Stimulated activated CD8-positive, alpha-beta memory T cell treated with anti-CD3 and anti-CD28 coated beads, Interleukin-2, amount 100 ng/mL, for 1 hour (primary cell): ENCODE measurements around the gene KLHL18.
"Not testable (repeated sequence)": the region's sequence is repeated elsewhere in the genome, so short reads cannot be mapped to it uniquely, and the experiment has no call there.

Source experiments
- DNase-seq, 2 donors: peaks; one replicate each; pipeline ENCODE4 v3.0.0-alpha.2; 2020; ENCODE audit warnings: low read depth in 2 of 2

KLHL18 gene

GRCh38 chr3:47362701-47363100 is 80.0 kb downstream of the KLHL18 start:
- no peak for DNase-seq

GRCh38 chr3:47365213-47366153 is 82.7 kb downstream of the KLHL18 start:
- DNase-seq: no peak

GRCh38 chr3:47366833-47367232 is 84.1 kb downstream of the KLHL18 start:
- no peak for DNase-seq

GRCh38 chr3:47367631-47368030 is 84.9 kb downstream of the KLHL18 start:
- no peak for DNase-seq

DNA sequence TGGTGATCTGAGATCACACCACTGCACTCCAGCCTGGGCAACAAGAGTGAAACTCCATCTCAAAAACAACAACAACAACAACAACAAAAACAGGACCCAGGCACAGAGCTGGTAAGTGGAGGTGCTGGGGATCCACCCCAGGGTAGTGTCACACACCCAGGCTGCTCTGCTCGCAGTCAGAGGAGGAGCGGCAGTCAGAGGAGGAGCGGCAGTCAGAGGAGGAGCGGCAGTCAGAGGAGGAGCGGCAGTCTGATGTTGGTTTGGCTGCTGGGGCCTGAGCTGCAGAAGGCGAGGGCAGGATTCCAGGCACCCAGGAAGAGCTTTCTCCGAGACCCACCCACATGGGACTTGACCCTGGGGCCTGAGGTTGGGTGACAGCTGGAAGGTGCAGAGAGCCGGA is 87.3 kb downstream of the KLHL18 start:
- DNase-seq: not testable (repeated sequence)

- DNase-seq: peak in 1 of 2 donors; percentile 13
These were observed 88.3 kb downstream of the KLHL18 start for GRCh38 chr3:47370887-47371697.

- no peak for DNase-seq
These were observed 91.8 kb downstream of the KLHL18 start for GRCh38 chr3:47374587-47374986.

DNA sequence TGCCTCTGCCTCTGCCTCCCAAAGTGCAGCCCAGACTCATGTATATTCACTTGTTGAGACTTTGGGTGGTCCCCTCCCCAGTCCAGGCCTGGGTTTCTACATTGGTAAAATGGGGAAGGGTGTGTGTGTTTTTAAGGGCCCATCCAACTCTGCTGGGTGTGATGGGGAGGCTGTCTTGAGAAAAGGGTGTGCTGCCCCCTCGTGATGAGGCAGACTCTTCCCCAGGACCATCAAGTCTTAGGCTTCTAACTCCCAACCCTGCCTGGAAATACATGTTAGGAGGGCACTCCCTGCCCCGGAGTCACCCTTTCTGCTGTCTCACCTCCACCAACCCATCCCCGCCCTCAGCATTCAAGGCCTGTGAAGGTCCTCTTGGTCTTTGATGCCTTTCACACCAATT is 93.6 kb downstream of the KLHL18 start:
- DNase-seq: no peak

DNA sequence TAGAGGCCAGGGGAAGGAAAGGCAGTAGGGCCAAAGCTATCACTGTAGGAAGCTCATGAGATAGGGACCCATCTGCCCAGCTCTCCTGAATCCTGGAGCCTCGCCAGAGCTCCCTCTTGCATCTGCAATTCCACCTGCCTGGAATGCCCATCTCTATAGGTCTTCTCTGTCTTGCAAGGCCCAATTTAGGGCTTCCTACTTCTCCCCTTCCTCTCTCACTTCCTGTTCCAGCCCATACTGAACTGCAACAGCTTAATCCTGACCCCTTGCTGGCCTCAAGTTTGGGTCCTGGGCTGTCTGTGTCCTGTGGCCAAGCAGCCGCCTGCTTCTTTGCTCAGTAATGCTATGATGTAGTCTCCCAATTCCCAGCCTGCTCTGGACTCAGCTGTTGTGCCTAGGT is 94.4 kb downstream of the KLHL18 start:
- DNase-seq: no peak

DNA sequence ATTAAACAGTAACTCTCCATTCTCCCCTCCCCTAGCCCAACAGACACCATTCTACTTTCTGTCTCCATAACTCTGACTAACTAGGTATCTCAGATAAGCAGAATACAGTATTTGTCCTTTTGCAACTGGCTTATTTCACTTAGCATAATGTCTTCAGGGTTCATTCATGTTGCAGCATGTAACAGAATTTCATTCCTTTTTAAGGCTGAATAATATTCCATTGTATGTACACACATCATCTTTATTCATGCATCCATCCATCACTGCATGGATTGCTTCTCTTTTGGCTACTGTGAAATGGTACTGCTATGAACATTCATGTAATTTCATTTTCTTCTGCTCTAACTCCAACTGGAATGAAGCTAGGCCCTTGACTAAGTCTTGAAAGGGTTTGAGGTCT is 96.1 kb downstream of the KLHL18 start:
- no peak for DNase-seq

DNA sequence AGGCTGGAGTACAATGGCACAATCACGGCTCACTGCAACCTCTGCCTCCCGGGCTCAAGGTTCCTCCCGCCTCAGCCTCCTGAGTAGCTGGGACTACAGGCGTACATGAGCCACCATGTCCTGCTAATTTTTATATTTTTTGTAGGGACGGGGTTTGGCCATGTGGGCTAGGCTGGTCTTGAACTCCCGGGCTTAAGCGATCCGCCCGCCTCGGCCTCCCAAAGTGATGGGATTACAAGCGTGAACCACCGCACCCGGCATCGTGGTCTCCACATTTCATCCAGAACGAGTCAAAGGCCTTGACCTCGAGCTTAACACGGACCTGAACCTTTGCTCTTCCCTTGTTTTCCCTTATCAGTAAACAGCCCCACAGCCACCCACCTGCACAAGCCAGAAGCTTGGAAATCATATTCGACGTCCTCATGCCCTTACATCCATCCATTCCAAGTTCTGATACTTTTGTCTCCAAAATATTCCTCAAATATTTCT is 96.7 kb downstream of the KLHL18 start:
- DNase-seq: no peak

GRCh38 chr3:47380026-47380600 is 97.4 kb downstream of the KLHL18 start:
- no peak for DNase-seq

GRCh38 chr3:47380601-47381316 is 98.0 kb downstream of the KLHL18 start, which contains the start of gene PTPN23:
Gene PTPN23, plus strand, starts transcription at chr3:47381021. Its CDS starts 76 bp downstream, at chr3:47381097.
- DNase-seq: peak; percentile 98

DNA sequence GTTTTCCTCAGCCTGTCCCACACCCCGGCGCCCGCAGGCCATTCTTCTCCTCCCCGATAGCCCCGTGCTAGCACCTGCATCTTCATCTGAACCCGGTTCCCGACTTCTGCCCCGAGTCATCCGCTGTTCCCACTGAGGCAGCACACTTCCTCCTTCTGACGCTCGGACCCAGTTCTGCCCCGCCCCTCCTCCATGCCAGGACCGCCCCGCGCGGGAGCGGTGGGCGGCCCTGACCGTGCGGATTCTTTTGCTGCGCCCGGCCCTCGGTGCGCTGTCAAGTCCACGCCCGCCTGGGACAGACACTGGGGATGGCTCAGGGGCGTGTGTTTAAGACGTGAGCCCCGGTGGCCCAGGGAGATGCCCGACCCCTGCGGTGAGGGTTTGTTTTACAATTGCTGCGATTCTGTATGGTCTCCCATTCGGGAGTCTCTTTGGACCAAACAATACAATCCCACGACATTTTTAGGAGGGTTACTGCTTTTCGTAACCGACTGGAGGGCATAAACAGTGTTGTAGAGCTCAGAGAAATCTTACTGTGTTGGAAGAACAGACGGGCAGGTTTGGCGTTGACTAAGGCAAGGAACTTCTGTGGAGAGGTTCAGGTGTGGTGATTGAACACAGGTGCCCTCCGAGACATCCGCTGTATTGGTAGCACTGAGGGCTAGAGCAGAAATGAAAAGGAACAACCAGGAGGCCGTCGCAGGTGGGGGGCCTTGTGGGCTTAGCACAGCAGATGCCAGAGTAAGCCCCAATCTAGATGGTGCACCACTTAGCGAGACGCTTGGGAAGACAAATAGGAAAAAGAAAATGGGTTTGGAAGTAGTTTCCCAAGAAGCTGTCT is 98.8 kb downstream of the KLHL18 start:
- peak; percentile 33 to 46 for DNase-seq

GRCh38 chr3:47384425-47384824 is 101.7 kb downstream of the KLHL18 start:
- no peak for DNase-seq

DNA sequence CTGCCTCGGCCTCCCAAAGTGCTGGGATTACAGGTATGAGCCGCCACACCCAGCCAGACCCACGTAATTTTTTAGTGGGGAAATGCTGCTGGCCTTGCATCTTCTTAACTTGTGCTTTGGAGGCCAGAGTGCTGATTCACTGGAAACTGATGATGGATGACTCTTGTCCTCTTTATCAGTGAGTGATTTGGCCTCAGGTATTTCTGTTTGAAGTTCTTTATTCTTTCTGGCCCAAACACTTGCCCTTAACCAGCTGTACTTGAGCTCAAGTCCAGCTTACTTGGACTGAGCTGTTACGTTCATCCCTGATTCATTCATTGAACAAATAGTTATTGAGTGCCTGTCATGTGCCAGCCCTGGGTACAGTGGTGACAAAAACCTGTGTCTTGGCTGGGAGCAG is 102.3 kb downstream of the KLHL18 start:
- DNase-seq: no peak

DNA sequence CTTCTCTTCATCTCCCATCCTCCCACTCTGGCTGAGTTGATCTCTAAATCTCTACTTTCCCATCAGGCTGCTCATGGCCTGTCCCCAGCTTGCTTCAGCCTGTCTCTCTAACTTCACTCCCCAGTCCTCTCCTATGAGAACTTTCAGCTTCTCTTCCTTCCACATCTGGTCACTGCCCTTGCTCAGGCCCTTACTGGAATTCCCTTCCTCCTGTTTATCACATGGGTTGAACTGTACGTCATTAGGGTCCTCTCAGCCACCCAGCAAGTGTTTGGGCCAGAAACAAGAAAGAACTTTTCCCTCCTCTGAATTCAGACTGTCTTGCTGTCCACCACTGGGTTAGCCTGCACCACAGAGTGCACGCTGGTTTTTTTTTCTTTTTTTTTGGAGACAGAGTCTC is 103.1 kb downstream of the KLHL18 start:
- no peak for DNase-seq

GRCh38 chr3:47392933-47393332 is 110.2 kb downstream of the KLHL18 start:
- DNase-seq: no peak

DNA sequence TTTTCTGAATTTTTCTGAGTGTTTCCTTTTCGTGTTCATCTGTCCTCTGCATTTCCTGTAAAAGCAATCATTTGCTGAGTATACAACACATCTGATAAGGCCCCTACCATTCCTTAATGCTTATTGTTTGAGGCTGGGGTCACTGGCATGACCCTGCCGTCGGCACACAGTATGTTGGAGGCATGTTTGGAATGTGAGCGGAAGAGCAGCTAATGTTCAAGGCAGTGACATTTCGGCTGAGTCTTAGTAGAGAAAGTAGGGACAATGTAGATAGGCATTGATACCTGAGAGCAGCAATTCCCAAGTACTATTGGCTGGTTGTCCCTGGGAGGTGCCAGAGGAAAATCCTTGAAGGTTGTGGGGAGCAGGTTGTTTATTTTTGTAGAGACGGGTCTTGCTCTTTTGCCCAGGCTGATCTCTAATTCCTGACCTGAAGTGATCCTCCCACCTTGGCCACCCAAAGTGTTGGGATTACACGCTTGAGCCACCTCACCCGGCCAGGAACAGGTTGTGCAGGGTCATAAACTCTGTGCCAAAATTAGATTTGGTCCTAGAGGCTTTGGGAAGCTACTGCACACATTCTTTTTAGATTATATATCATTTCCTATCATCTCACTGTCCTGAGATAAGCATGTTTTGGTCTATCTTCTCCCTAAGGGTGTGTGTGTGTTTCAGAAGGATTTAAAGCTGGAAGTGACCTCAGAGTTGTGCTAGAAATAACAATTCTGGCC is 111.6 kb downstream of the KLHL18 start:
- no peak for DNase-seq

GRCh38 chr3:47394881-47395280 is 112.1 kb downstream of the KLHL18 start:
- DNase-seq: no peak
